ENCODE measurements around the gene INPP4A.

DNA sequence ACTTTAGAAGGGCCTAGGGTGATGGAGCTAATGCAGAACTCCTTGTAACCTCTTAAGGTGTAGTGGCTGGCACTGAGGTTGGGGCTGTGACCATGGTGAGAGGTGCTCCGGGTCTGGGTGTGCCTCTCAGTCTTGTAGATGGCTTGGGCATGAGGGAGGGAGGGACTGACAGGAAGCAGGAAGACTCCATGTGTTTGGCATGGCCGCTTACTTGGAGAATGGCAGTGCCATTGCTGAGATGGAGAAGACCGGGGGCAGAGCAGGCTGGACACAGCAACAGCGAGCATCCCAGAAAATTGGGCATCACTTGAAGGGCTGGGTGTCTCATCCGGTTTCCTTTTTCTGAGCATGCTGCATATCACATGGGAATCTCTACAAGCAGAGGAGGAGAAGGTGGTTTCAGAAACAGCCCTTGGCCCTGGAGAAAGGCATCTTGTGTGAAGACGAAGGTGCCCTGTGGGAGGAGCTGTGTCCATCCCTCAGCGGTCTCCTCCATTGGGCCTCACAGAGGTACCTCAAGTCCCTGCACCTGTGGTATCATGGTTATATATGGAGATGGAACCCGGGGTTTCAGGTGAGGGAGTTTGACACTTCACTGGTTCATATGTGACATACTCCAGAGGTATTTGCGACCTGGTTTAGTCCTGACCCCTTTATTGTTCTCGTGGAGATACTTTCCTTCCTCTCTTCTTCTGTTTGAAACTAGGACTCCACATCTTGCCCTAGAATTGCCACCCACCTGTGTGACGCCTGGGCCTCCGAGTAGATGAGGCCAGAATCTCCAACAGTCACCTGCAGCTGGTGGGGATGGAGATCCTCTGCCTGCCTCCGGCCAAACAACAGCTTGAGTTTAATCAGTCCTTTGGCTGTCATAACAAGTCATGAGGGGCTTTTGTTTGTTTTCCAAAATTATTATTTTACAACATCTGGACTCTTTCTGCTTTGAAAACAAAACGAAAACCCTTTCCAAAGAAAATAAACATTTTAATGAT is 45.6 kb downstream of the INPP4A start:
- TF ChIP-seq, protein P1, sequence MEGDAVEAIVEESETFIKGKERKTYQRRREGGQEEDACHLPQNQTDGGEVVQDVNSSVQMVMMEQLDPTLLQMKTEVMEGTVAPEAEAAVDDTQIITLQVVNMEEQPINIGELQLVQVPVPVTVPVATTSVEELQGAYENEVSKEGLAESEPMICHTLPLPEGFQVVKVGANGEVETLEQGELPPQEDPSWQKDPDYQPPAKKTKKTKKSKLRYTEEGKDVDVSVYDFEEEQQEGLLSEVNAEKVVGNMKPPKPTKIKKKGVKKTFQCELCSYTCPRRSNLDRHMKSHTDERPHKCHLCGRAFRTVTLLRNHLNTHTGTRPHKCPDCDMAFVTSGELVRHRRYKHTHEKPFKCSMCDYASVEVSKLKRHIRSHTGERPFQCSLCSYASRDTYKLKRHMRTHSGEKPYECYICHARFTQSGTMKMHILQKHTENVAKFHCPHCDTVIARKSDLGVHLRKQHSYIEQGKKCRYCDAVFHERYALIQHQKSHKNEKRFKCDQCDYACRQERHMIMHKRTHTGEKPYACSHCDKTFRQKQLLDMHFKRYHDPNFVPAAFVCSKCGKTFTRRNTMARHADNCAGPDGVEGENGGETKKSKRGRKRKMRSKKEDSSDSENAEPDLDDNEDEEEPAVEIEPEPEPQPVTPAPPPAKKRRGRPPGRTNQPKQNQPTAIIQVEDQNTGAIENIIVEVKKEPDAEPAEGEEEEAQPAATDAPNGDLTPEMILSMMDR (IDR thresholded peaks at IDR 0.05; ENCODE audit: poor library complexity): no peak
- TF ChIP-seq EZH2phosphoT487 (IDR thresholded peaks at IDR 0.05; ENCODE audit: low read depth, severe bottlenecking, unreplicated experiment): no peak
- TF ChIP-seq EZH2 (IDR thresholded peaks at IDR 0.05; ENCODE audit: borderline replicate concordance): no peak

All from hepatocyte (in vitro differentiated cells).